WTC11 (cell line): ENCODE results near the gene TNFSF11.

Experiments
- AR ChIP-seq: fragments of 250-450 bp; sonication (Bioruptor Pico); IDR thresholded peaks from 2 replicates; pipeline ENCODE4 v1.9.0; 2021; ENCODE audit warnings: mild to moderate bottlenecking
- CREM ChIP-seq: sonication (generic); formaldehyde crosslinking; IDR thresholded peaks from 2 replicates; pipeline ENCODE4 v1.8.1; 2022; ENCODE audit warnings: mild to moderate bottlenecking, missing genetic modification reagents, moderate library complexity
- FOXJ3 ChIP-seq: sonication (generic); formaldehyde crosslinking; IDR thresholded peaks from 2 replicates; pipeline ENCODE4 v1.9.0; 2021; ENCODE audit warnings: missing genetic modification reagents, mild to moderate bottlenecking, borderline replicate concordance
- FOXP4 ChIP-seq: sonication (generic); formaldehyde crosslinking; IDR thresholded peaks from 2 replicates; pipeline ENCODE4 v1.8.0; 2022; ENCODE audit warnings: mild to moderate bottlenecking, missing genetic modification reagents
- HMGXB4 ChIP-seq: sonication (generic); formaldehyde crosslinking; IDR thresholded peaks from 2 replicates; pipeline ENCODE4 v1.8.1; 2023; ENCODE audit warnings: mild to moderate bottlenecking, moderate library complexity, missing genetic modification reagents
- SP1 ChIP-seq: sonication (generic); formaldehyde crosslinking; conservative IDR thresholded peaks from 2 replicates; pipeline ENCODE4 v1.8.1; 2022; ENCODE audit warnings: missing genetic modification reagents
- ZNF138 ChIP-seq: sonication (generic); formaldehyde crosslinking; conservative IDR thresholded peaks from 2 replicates; pipeline ENCODE4 v1.8.1; 2022; ENCODE audit warnings: mild to moderate bottlenecking, moderate library complexity, missing genetic modification reagents
- ZNF423 ChIP-seq: fragments of 250-450 bp; sonication (Bioruptor Pico); IDR thresholded peaks from 2 replicates; pipeline ENCODE4 v2.1.2; 2022; ENCODE audit warnings: mild to moderate bottlenecking, moderate library complexity
- TF ChIP-seq, protein P1 (sequence below): fragments of 200-600 bp; IDR thresholded peaks from 2 replicates; pipeline ENCODE4 v1.8.0; 2022; ENCODE audit warnings: antibody characterized with exemption
- TF ChIP-seq, protein P2 (sequence below): sonication (generic); formaldehyde crosslinking; IDR thresholded peaks from 2 replicates; pipeline ENCODE4 v1.8.1; 2023; ENCODE audit warnings: mild to moderate bottlenecking, missing genetic modification reagents, borderline replicate concordance

- TF ChIP-seq AR (CRISPR knock-in tag) (no peak), ZNF423 (CRISPR knock-in tag) (no peak), ZNF138 (CRISPR knock-in tag) (no peak), FOXJ3 (CRISPR knock-in tag) (no peak), FOXP4 (no peak), HMGXB4 (CRISPR knock-in tag) (no peak), SP1 (CRISPR knock-in tag) (no peak), CREM (no peak)
- TF ChIP-seq, protein P1, sequence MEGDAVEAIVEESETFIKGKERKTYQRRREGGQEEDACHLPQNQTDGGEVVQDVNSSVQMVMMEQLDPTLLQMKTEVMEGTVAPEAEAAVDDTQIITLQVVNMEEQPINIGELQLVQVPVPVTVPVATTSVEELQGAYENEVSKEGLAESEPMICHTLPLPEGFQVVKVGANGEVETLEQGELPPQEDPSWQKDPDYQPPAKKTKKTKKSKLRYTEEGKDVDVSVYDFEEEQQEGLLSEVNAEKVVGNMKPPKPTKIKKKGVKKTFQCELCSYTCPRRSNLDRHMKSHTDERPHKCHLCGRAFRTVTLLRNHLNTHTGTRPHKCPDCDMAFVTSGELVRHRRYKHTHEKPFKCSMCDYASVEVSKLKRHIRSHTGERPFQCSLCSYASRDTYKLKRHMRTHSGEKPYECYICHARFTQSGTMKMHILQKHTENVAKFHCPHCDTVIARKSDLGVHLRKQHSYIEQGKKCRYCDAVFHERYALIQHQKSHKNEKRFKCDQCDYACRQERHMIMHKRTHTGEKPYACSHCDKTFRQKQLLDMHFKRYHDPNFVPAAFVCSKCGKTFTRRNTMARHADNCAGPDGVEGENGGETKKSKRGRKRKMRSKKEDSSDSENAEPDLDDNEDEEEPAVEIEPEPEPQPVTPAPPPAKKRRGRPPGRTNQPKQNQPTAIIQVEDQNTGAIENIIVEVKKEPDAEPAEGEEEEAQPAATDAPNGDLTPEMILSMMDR = no peak
- TF ChIP-seq, protein P2, sequence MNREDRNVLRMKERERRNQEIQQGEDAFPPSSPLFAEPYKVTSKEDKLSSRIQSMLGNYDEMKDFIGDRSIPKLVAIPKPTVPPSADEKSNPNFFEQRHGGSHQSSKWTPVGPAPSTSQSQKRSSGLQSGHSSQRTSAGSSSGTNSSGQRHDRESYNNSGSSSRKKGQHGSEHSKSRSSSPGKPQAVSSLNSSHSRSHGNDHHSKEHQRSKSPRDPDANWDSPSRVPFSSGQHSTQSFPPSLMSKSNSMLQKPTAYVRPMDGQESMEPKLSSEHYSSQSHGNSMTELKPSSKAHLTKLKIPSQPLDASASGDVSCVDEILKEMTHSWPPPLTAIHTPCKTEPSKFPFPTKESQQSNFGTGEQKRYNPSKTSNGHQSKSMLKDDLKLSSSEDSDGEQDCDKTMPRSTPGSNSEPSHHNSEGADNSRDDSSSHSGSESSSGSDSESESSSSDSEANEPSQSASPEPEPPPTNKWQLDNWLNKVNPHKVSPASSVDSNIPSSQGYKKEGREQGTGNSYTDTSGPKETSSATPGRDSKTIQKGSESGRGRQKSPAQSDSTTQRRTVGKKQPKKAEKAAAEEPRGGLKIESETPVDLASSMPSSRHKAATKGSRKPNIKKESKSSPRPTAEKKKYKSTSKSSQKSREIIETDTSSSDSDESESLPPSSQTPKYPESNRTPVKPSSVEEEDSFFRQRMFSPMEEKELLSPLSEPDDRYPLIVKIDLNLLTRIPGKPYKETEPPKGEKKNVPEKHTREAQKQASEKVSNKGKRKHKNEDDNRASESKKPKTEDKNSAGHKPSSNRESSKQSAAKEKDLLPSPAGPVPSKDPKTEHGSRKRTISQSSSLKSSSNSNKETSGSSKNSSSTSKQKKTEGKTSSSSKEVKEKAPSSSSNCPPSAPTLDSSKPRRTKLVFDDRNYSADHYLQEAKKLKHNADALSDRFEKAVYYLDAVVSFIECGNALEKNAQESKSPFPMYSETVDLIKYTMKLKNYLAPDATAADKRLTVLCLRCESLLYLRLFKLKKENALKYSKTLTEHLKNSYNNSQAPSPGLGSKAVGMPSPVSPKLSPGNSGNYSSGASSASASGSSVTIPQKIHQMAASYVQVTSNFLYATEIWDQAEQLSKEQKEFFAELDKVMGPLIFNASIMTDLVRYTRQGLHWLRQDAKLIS (CRISPR knock-in tag) = no peak
Observed at GRCh38 chr13:42526276-42526675, 47.7 kb upstream of the TNFSF11 start.
